ENCODE measurements around the gene FILIP1L. TPM values are rescaled to one million over a fixed set of nuclear protein-coding genes. Genes with fewer than 3 reads are reported as not detected.

The FILIP1L gene
- total RNA-seq, 1 donor from 2014 or later = 1.5 TPM

DNA sequence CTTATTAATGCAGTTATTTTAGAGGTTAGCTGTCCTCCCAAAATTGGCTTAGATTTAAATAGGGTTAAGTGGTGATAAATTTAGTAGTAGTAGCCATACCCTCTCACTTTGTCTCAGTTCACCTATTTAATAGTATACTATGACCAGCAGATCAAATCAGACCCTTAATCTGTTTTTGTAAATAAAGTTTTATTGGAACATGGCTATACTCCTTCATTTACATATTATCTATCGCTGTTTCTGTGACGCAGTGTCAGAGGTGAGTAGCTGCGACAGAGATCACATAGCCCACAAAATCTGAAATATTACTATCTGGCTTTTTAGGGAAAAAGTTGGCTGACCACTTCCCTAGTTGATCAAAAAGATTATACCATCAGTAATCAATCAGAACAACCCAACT is 113.2 kb downstream of the FILIP1L start:
- no peak overlapping the region for H3K27ac Mint-ChIP-seq
- ChIA-PET CTCF (no interaction called here), POLR2A (no interaction called here)
- no peak for TF ChIP-seq CTCF (IDR thresholded peaks at IDR 0.05)
- peaks cover 6% of the 10 kb centered on the region for H3K36me3 Mint-ChIP-seq (ENCODE audit: low read depth)
- H3K4me1 Mint-ChIP-seq = peaks cover 20% of the 10 kb centered on the region
- no peak for DNase-seq
- ATAC-seq (ENCODE audit: low read depth) = no peak
- H3K4me3 Mint-ChIP-seq = no peak overlapping the region
- H3K27me3 Mint-ChIP-seq = no peaks in the 10 kb centered on the region
- intact Hi-C loops (cut with micrococcal nuclease) = loop anchor here (5.0 kb wide), 1 partner anchor 41 kb away; no protein-coding TSS in a partner anchor
- peaks cover 3% of the 10 kb centered on the region for H3K9me3 Mint-ChIP-seq

GRCh38 chr3:99999536-99999935 is 114.8 kb downstream of the FILIP1L start:
- H3K4me1 Mint-ChIP-seq = peaks cover 18% of the 10 kb centered on the region
- H3K36me3 Mint-ChIP-seq (ENCODE audit: low read depth) = peaks cover 9% of the 10 kb centered on the region
- intact Hi-C loops (cut with micrococcal nuclease) = no loop called here
- no peaks in the 10 kb centered on the region for H3K27me3 Mint-ChIP-seq
- peaks cover 6% of the 10 kb centered on the region for H3K9me3 Mint-ChIP-seq
- POLR2A ChIA-PET = no interaction called here
- CTCF ChIA-PET = no interaction called here
- no peak for TF ChIP-seq CTCF (IDR thresholded peaks at IDR 0.05)
- no peak overlapping the region for H3K4me3 Mint-ChIP-seq
- DNase-seq (no peak), ATAC-seq (ENCODE audit: low read depth) (no peak)
- no peak overlapping the region for H3K27ac Mint-ChIP-seq

DNA sequence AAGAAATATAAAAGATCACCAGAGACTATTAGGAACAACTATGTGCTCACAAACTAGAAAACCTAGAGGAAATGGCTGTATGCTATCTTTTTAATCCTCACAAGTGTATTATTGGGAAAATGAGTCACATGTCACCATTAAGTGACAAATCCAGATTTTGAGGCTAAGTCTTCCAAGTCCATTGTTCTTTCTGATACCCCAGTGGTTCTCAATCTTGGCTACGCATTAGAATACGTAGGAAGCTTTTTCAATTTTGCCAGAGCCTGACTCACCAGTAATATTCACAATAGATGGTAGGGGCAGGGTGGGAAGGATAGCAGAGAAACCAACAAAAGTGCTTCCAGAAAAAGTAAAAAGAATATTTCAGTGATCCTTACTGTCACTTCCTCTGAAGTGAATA is 117.0 kb downstream of the FILIP1L start:
- Mint-ChIP-seq H3K27me3 (no peaks in the 10 kb centered on the region), H3K27ac (no peak overlapping the region), H3K9me3 (peaks cover 17% of the 10 kb centered on the region), H3K36me3 (ENCODE audit: low read depth) (peaks cover 22% of the 10 kb centered on the region), H3K4me1 (peaks cover 13% of the 10 kb centered on the region), H3K4me3 (no peak overlapping the region)
- intact Hi-C loops (cut with micrococcal nuclease) = no loop called here
- no peak for TF ChIP-seq CTCF (IDR thresholded peaks at IDR 0.05)
- ATAC-seq (ENCODE audit: low read depth) = no peak
- ChIA-PET POLR2A (no interaction called here), CTCF (no interaction called here)
- no peak for DNase-seq

GRCh38 chr3:99990179-99990578 is 124.1 kb downstream of the FILIP1L start:
- TF ChIP-seq CTCF (IDR thresholded peaks at IDR 0.05) = no peak
- H3K4me3 Mint-ChIP-seq = no peak overlapping the region
- POLR2A ChIA-PET = no interaction called here
- intact Hi-C loops (cut with micrococcal nuclease) = no loop called here
- DNase-seq (no peak), ATAC-seq (ENCODE audit: low read depth) (no peak)
- CTCF ChIA-PET = no interaction called here
- peaks cover 14% of the 10 kb centered on the region for H3K36me3 Mint-ChIP-seq (ENCODE audit: low read depth)
- peaks cover 16% of the 10 kb centered on the region for H3K4me1 Mint-ChIP-seq
- H3K27ac Mint-ChIP-seq = no peak overlapping the region
- peaks cover 14% of the 10 kb centered on the region for H3K9me3 Mint-ChIP-seq
- H3K27me3 Mint-ChIP-seq = no peaks in the 10 kb centered on the region

- intact Hi-C loops (cut with micrococcal nuclease) = no loop called here
- no peaks in the 10 kb centered on the region for H3K27me3 Mint-ChIP-seq
- H3K27ac Mint-ChIP-seq = no peak overlapping the region
- DNase-seq (no peak), ATAC-seq (ENCODE audit: low read depth) (no peak)
- ChIA-PET POLR2A (no interaction called here), CTCF (no interaction called here)
- H3K9me3 Mint-ChIP-seq = no peaks in the 10 kb centered on the region
- no peak for TF ChIP-seq CTCF (IDR thresholded peaks at IDR 0.05)
- no peak overlapping the region for H3K4me3 Mint-ChIP-seq
- H3K36me3 Mint-ChIP-seq (ENCODE audit: low read depth) = peaks cover 3% of the 10 kb centered on the region
- H3K4me1 Mint-ChIP-seq = peaks cover 8% of the 10 kb centered on the region
Observed at GRCh38 chr3:99984668-99985067, 129.6 kb downstream of the FILIP1L start.
